CD4-positive, CD25-positive, alpha-beta regulatory T cell (primary cell): ENCODE results near the gene AVEN. TPM values are rescaled to one million over a fixed set of nuclear protein-coding genes. Genes with fewer than 3 reads are reported as not detected.

Source experiments
- ATAC-seq, 2 donors: fragments of 150-1000 bp; cut with Tn5 transposase; one replicate each; pipeline ENCODE4 v1.10.0; 2021; ENCODE audit warnings: low read depth in 2 of 2, moderate number of reproducible peaks in 2 of 2, moderate library complexity in 1 of 2
- DNase-seq, 3 donors: peaks; one replicate each; pipeline versions ENCODE4 v3.0.0 to v3.0.0-alpha.2; 2012 to 2022; ENCODE audit warnings: mixed read lengths in 1 of 3
- H3K27ac ChIP-seq: one replicate; pipeline ENCODE4 v1.7.0; 2013; ENCODE audit warnings: mild to moderate bottlenecking, low read length; ENCODE audit not compliant: insufficient read depth, poor library complexity, severe bottlenecking
- H3K27me3 ChIP-seq: one replicate; pipeline ENCODE4 v1.7.0; 2013; ENCODE audit warnings: low read length; ENCODE audit not compliant: control insufficient read depth, insufficient read depth
- H3K36me3 ChIP-seq: one replicate; pipeline ENCODE4 v1.7.0; 2013; ENCODE audit warnings: mild to moderate bottlenecking, low read length, moderate library complexity; ENCODE audit not compliant: control insufficient read depth, insufficient read depth
- H3K4me1 ChIP-seq: 2 replicates; pipeline ENCODE4 v1.7.0; 2013; ENCODE audit warnings: mild to moderate bottlenecking, low read length; ENCODE audit not compliant: insufficient read depth, control insufficient read depth, poor library complexity, severe bottlenecking
- H3K4me3 ChIP-seq: one replicate; pipeline ENCODE4 v1.7.0; 2013; ENCODE audit warnings: low read depth, mild to moderate bottlenecking, low read length, moderate library complexity
- H3K9me3 ChIP-seq, 2 experiments: 1 replicate in 1 of 2; 2 replicates in 1 of 2; pipeline ENCODE4 v1.7.0; 2013; ENCODE audit warnings: low read length in 2 of 2, mild to moderate bottlenecking in 1 of 2, moderate library complexity in 1 of 2; ENCODE audit not compliant: control insufficient read depth in 2 of 2
- H3K27ac Mint-ChIP-seq, 3 donors: one replicate each; pipeline ENCODE4 v1.8.0; 2020 to 2022; ENCODE audit warnings: mild to moderate bottlenecking in 3 of 3, mixed read lengths in 3 of 3, moderate library complexity in 2 of 3
- H3K27me3 Mint-ChIP-seq: one replicate; pipeline ENCODE4 v1.8.0; 2022; ENCODE audit warnings: mild to moderate bottlenecking, mixed read lengths
- H3K36me3 Mint-ChIP-seq: one replicate; pipeline ENCODE4 v1.8.0; 2020; ENCODE audit warnings: mixed read lengths
- H3K4me1 Mint-ChIP-seq, 4 donors: one replicate each; pipeline ENCODE4 v1.8.0; 2020 to 2022; ENCODE audit warnings: mixed read lengths in 4 of 4, mild to moderate bottlenecking in 1 of 4
- H3K4me3 Mint-ChIP-seq, 4 donors: one replicate each; pipeline ENCODE4 v1.8.0; 2020 to 2022; ENCODE audit warnings: mild to moderate bottlenecking in 4 of 4, mixed read lengths in 4 of 4, moderate library complexity in 3 of 4
- H3K9me3 Mint-ChIP-seq, 7 donors: one replicate each; pipeline ENCODE4 v1.8.0; 2020 to 2022; ENCODE audit warnings: mixed read lengths in 7 of 7, mild to moderate bottlenecking in 3 of 7, moderate library complexity in 2 of 7
- polyA plus RNA-seq, 4 donors: library from polyadenylated mRNA; unstranded; fragments of 300-500 nt; fragmentation: Illumina TruSeq; gene quantifications; one replicate each; pipeline ENCODE4 v1.2.3, GENCODE V29; 2021
- total RNA-seq: library from RNA; stranded (reverse); gene quantifications from one replicate; pipeline ENCODE4 v1.2.3, GENCODE V29; 2022

AVEN gene
- total and polyA plus RNA-seq, 5 donors from 2014 or later, result 4.5 to 11.5 (median 9.5) TPM

- Mint-ChIP-seq H3K27ac (no peak overlapping the region), H3K27me3 (no peaks in the 10 kb centered on the region), H3K4me3 (no peak overlapping the region), H3K36me3 (peaks cover 2% of the 10 kb centered on the region), H3K9me3 (peaks cover 0 to 2% (median 0%) of the 10 kb centered on the region in 7 donors), H3K4me1 (no peaks in the 10 kb centered on the region)
- no peak overlapping the region for H3K4me3 ChIP-seq
- H3K27me3 ChIP-seq, result no peaks in the 10 kb centered on the region
- H3K4me1 ChIP-seq, result no peaks in the 10 kb centered on the region
- H3K36me3 ChIP-seq, result no peaks in the 10 kb centered on the region
- ATAC-seq (no peak), DNase-seq (no peak)
- H3K9me3 ChIP-seq, result no peaks in the 10 kb centered on the region
- no peak overlapping the region for H3K27ac ChIP-seq
These were observed 186.4 kb downstream of the AVEN start for GRCh38 chr15:33852570-33852969.

GRCh38 chr15:33852094-33852493 is 186.9 kb downstream of the AVEN start:
- DNase-seq (no peak), ATAC-seq (no peak)
- Mint-ChIP-seq H3K9me3 (no peaks in the 10 kb centered on the region), H3K27ac (no peak overlapping the region), H3K27me3 (no peaks in the 10 kb centered on the region), H3K36me3 (no peaks in the 10 kb centered on the region), H3K4me3 (no peak overlapping the region), H3K4me1 (no peaks in the 10 kb centered on the region)
- no peaks in the 10 kb centered on the region for H3K36me3 ChIP-seq
- H3K9me3 ChIP-seq, result no peaks in the 10 kb centered on the region
- H3K27me3 ChIP-seq, result no peaks in the 10 kb centered on the region
- no peak overlapping the region for H3K4me3 ChIP-seq
- no peaks in the 10 kb centered on the region for H3K4me1 ChIP-seq
- H3K27ac ChIP-seq, result no peak overlapping the region

- no peak overlapping the region for H3K27ac ChIP-seq
These were observed 187.9 kb downstream of the AVEN start for GRCh38 chr15:33851079-33851478.

GRCh38 chr15:33848011-33848410 is 191.0 kb downstream of the AVEN start:
- Mint-ChIP-seq H3K4me1 (no peaks in the 10 kb centered on the region), H3K27me3 (no peaks in the 10 kb centered on the region), H3K27ac (no peak overlapping the region), H3K36me3 (no peaks in the 10 kb centered on the region), H3K9me3 (peaks cover 0 to 5% (median 0%) of the 10 kb centered on the region in 7 donors), H3K4me3 (no peak overlapping the region)
- ATAC-seq, result no peak
- no peak for DNase-seq
- no peaks in the 10 kb centered on the region for H3K4me1 ChIP-seq
- no peaks in the 10 kb centered on the region for H3K9me3 ChIP-seq
- no peaks in the 10 kb centered on the region for H3K27me3 ChIP-seq
- H3K36me3 ChIP-seq, result no peaks in the 10 kb centered on the region
- H3K27ac ChIP-seq, result no peak overlapping the region
- H3K4me3 ChIP-seq, result no peak overlapping the region

More at GRCh38 chr15:33851079-33851478, 187.9 kb downstream of the AVEN start:
- Histone ChIP-seq H3K9me3 (no peaks in the 10 kb centered on the region), H3K36me3 (no peaks in the 10 kb centered on the region), H3K4me1 (no peaks in the 10 kb centered on the region), H3K27me3 (no peaks in the 10 kb centered on the region), H3K4me3 (no peak overlapping the region)
- Mint-ChIP-seq H3K27me3 (no peaks in the 10 kb centered on the region), H3K36me3 (no peaks in the 10 kb centered on the region), H3K27ac (no peak overlapping the region), H3K9me3 (peaks cover 0 to 5% (median 0%) of the 10 kb centered on the region in 7 donors), H3K4me1 (no peaks in the 10 kb centered on the region), H3K4me3 (no peak overlapping the region)
- DNase-seq (no peak), ATAC-seq (no peak)

- Histone ChIP-seq H3K4me3 (no peak overlapping the region), H3K27me3 (no peaks in the 10 kb centered on the region), H3K36me3 (no peaks in the 10 kb centered on the region), H3K9me3 (no peaks in the 10 kb centered on the region), H3K27ac (no peak overlapping the region), H3K4me1 (no peaks in the 10 kb centered on the region)
- no peak for DNase-seq
- no peaks in the 10 kb centered on the region for H3K27me3 Mint-ChIP-seq
- no peak for ATAC-seq
- H3K4me1 Mint-ChIP-seq, result no peaks in the 10 kb centered on the region
- H3K36me3 Mint-ChIP-seq, result no peaks in the 10 kb centered on the region
- H3K9me3 Mint-ChIP-seq, result peaks cover 0 to 5% (median 0%) of the 10 kb centered on the region in 7 donors
- H3K4me3 Mint-ChIP-seq, result no peak overlapping the region
- H3K27ac Mint-ChIP-seq, result no peak overlapping the region
These were observed 192.1 kb downstream of the AVEN start for GRCh38 chr15:33846862-33847261.

GRCh38 chr15:33846142-33846541 is 192.9 kb downstream of the AVEN start:
- Histone ChIP-seq H3K4me1 (no peaks in the 10 kb centered on the region), H3K36me3 (no peaks in the 10 kb centered on the region), H3K4me3 (no peak overlapping the region), H3K27ac (no peak overlapping the region), H3K27me3 (no peaks in the 10 kb centered on the region), H3K9me3 (no peaks in the 10 kb centered on the region)
- peaks cover 0 to 5% (median 0%) of the 10 kb centered on the region in 7 donors for H3K9me3 Mint-ChIP-seq
- ATAC-seq (no peak), DNase-seq (no peak)
- H3K4me1 Mint-ChIP-seq, result no peaks in the 10 kb centered on the region
- no peak overlapping the region for H3K27ac Mint-ChIP-seq
- no peak overlapping the region for H3K4me3 Mint-ChIP-seq
- H3K36me3 Mint-ChIP-seq, result no peaks in the 10 kb centered on the region
- H3K27me3 Mint-ChIP-seq, result no peaks in the 10 kb centered on the region

- Histone ChIP-seq H3K4me3 (no peak overlapping the region), H3K27me3 (no peaks in the 10 kb centered on the region), H3K36me3 (no peaks in the 10 kb centered on the region), H3K9me3 (no peaks in the 10 kb centered on the region), H3K4me1 (no peaks in the 10 kb centered on the region), H3K27ac (no peak overlapping the region)
- no peaks in the 10 kb centered on the region for H3K36me3 Mint-ChIP-seq
- no peaks in the 10 kb centered on the region for H3K27me3 Mint-ChIP-seq
- H3K27ac Mint-ChIP-seq, result no peak overlapping the region
- DNase-seq, result no peak
- no peak overlapping the region for H3K4me3 Mint-ChIP-seq
- H3K4me1 Mint-ChIP-seq, result no peaks in the 10 kb centered on the region
- no peak for ATAC-seq
- H3K9me3 Mint-ChIP-seq, result peaks cover 0 to 5% (median 0%) of the 10 kb centered on the region in 7 donors
These were observed 194.4 kb downstream of the AVEN start for GRCh38 chr15:33844597-33844996.

GRCh38 chr15:33844186-33844585 is 194.8 kb downstream of the AVEN start:
- Histone ChIP-seq H3K4me3 (no peak overlapping the region), H3K27me3 (no peaks in the 10 kb centered on the region), H3K36me3 (no peaks in the 10 kb centered on the region), H3K9me3 (no peaks in the 10 kb centered on the region), H3K27ac (no peak overlapping the region), H3K4me1 (no peaks in the 10 kb centered on the region)
- H3K36me3 Mint-ChIP-seq, result no peaks in the 10 kb centered on the region
- H3K4me3 Mint-ChIP-seq, result no peak overlapping the region
- H3K9me3 Mint-ChIP-seq, result peaks cover 0 to 5% (median 0%) of the 10 kb centered on the region in 7 donors
- H3K27ac Mint-ChIP-seq, result no peak overlapping the region
- no peak for DNase-seq
- no peak for ATAC-seq
- no peaks in the 10 kb centered on the region for H3K27me3 Mint-ChIP-seq
- no peaks in the 10 kb centered on the region for H3K4me1 Mint-ChIP-seq
